AG04449 (cell line): ENCODE results near the gene PLLP.

Experiments used
- CTCF ChIA-PET: fragments of 350-600 bp; formaldehyde crosslinking; extraction: SDS; loops from one replicate; lab custom pipeline; 2021; ENCODE audit warnings: antibody characterized with exemption; lab: Yijun Ruan, JAX
- POLR2A ChIA-PET: fragments of 400-600, 350-600 bp; formaldehyde crosslinking; extraction: SDS; loops from one replicate; lab custom pipeline; 2020; ENCODE audit warnings: antibody characterized with exemption, inconsistent platforms; lab: Yijun Ruan, JAX
- DNase-seq: peaks from one replicate; pipeline ENCODE4 v3.0.0-alpha.2; 2010; ENCODE audit warnings: low read depth, low spot score
- H3K4me3 ChIP-seq: 2 replicates; pipeline ENCODE4 v1.5.1; 2011; ENCODE audit warnings: low read depth, mild to moderate bottlenecking, control low read depth, low read length
- TF ChIP-seq, protein P1 (sequence below): IDR thresholded peaks from one replicate; pipeline ENCODE4 v1.5.1; 2011; ENCODE audit warnings: mild to moderate bottlenecking, moderate library complexity, low read length, control low read depth, inconsistent platforms; ENCODE audit not compliant: insufficient read depth; ENCODE audit errors: missing control alignments

Gene PLLP

DNA sequence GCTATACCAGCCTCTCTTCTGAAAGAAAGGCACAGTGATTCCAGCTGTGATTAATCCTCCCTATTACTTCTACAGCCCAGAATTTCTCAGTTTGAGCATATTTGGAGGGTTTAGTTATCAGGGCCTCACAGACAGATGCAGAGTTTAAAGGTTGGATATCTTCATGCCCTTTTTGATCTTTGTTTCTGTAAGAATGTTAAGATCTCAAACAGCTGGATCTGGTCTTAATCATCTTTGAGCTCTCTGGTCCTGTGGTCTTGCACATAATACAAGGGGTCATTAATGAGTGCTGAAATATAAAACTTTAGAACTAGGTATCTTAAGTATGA is 48.5 kb downstream of the PLLP start:
- TF ChIP-seq, protein P1, sequence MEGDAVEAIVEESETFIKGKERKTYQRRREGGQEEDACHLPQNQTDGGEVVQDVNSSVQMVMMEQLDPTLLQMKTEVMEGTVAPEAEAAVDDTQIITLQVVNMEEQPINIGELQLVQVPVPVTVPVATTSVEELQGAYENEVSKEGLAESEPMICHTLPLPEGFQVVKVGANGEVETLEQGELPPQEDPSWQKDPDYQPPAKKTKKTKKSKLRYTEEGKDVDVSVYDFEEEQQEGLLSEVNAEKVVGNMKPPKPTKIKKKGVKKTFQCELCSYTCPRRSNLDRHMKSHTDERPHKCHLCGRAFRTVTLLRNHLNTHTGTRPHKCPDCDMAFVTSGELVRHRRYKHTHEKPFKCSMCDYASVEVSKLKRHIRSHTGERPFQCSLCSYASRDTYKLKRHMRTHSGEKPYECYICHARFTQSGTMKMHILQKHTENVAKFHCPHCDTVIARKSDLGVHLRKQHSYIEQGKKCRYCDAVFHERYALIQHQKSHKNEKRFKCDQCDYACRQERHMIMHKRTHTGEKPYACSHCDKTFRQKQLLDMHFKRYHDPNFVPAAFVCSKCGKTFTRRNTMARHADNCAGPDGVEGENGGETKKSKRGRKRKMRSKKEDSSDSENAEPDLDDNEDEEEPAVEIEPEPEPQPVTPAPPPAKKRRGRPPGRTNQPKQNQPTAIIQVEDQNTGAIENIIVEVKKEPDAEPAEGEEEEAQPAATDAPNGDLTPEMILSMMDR = no peak
- POLR2A ChIA-PET = interaction anchor here (0.9 kb wide), 1 partner anchor 9 kb away, joined by 3 read pairs; the partner anchor contains the start of gene ARL2BP
- CTCF ChIA-PET = interaction anchor here (1.0 to 2.4 kb wide), 5 partner anchors 9 to 181 kb away, joined by 3 to 7 read pairs (median 3); partner anchors contain the start of genes ARL2BP and CPNE2
- no peak for DNase-seq
- H3K4me3 ChIP-seq = no peak overlapping the region

DNA sequence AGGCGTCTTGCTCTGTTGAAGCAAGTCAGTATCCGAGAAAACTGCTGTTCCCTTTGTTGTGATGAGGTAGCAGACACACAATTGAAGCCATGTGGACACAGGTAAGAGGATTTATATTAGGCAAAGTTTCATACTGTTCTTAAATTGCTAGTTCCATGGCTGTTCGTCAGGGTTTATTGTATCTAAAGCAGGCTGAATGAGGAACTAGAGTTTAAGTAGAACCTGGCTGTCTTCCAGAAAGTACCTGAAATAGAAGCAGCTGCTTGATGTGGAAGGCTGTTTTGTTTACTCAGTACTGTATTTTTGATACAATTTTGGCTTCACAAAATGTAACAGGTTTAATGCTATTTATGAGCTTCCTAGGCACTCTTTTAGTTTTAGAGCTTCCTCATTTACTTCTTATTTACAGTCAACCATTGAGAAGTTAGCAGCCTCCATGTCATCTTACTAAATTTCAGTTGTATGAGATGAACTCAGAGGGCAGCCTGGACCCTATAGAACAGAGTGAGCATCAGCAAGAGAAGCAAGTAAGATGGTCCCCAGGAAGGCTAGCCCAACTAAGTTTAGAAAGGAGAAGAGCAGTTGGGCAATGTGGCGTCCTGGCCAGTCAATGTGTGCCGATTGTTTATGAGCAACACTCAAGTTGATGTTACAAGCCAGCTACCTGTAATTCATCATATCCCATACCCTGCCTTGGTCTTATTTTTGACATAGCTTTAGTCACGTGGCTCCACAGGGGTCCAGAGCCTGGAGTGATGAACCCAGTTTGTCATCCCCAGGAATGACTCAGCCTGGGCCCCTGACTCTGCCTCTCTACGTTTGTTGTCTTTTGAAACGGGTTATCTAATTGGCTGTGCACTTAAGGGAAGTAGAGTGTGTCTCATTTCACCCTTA is 49.1 kb downstream of the PLLP start:
- ChIA-PET POLR2A (interaction anchor here (0.9 kb wide), 1 partner anchor 10 kb away, joined by 3 read pairs; the partner anchor contains the start of gene ARL2BP), CTCF (interaction anchor here (1.0 to 2.4 kb wide), 4 partner anchors 10 to 151 kb away, joined by 3 to 7 read pairs (median 4); partner anchors contain the start of genes ARL2BP and CPNE2)
- DNase-seq = no peak
- TF ChIP-seq, protein P1 = no peak
- no peak overlapping the region for H3K4me3 ChIP-seq

DNA sequence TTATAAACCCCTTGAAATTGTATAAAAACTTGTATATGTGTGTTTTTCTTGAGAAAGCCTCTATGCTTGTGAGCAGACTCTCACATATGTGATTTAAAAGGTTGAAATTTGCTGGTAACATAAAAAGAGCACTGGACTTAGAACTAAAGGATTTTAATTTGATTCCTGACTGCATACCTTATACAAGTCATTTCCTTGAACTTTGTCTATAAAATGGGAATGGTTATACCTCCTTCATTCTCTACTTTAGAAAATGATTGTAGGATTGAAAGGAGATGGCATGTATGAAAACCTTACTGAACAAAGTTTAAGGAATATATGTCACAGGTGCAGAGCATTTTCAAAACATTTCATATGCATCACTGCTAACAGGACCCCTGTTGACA is 49.8 kb downstream of the PLLP start:
- CTCF ChIA-PET = no interaction called here

DNA sequence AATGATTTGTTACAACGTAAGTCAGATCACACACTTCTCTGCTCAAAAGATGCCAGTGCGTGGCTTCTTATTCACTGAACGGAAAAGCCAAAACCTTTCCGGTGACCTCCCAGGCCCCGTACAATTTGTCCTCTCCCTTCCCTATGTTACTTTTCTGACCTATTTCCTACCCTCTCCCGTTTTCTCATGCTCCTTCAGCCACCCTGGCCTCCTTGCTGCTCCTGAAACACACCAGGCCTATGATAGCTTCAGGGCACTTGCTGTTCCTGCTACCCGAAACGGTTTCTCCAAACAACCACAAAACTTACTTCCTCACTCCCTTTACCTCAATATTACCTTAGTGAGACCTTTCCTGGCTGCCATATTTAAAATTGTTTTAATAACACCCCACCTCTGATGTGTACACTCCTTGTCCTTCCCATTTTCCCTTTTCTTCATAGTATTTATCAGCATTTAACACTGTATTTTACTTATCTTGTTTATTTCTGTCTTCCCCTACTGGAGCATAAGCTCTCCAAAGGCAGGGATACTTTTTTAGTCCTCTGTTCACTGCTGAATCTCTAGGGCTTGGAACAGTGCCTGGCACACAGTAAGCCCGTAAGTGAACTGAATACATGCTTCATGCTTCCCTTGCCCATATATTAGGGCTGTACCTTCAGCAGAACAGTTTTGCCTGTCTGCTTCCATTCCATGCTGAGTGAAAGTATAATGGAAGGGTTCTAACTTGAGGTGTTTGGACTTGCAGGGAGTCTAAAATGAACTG is 50.3 kb downstream of the PLLP start:
- no peak overlapping the region for H3K4me3 ChIP-seq
- TF ChIP-seq, protein P1 = no peak
- DNase-seq = no peak
- ChIA-PET CTCF (no interaction called here), POLR2A (interaction anchor here (0.5 kb wide), 1 partner anchor 134 kb away, joined by 3 read pairs; no protein-coding TSS in a partner anchor)

More for the DNA sequence above, 49.8 kb downstream of the PLLP start:
- POLR2A ChIA-PET = no interaction called here
- H3K4me3 ChIP-seq = no peak overlapping the region
- no peak for DNase-seq
- TF ChIP-seq, protein P1 = no peak

DNA sequence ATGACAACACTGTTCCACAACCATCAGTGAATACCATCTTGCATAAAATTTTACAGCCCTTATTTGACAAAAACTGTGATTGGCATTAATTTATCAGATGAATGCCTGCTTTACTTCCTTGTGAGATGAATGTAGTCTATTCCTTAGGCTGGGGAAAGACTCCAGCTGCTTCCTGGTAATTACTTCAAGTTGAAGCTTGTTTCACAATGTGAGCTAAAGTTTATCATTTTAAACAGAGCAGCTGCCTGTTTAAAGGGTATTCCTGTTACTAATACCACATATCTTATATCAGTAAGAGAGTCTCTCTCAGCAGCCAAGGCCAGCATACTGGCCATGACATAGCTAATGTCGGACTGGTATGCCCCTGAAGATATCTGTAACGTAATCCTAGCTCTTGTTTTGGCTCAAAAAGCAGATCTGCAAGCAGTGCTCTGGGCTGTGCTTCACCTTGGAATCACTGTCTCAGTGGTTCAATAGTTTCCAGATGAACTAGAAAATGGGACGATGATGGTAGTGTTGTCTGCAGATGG is 52.6 kb downstream of the PLLP start:
- no peak overlapping the region for H3K4me3 ChIP-seq
- no peak for DNase-seq
- TF ChIP-seq, protein P1 = no peak
- ChIA-PET POLR2A (interaction anchor here (0.6 kb wide), 1 partner anchor 148 kb away, joined by 3 read pairs; no protein-coding TSS in a partner anchor), CTCF (interaction anchor here (0.8 to 1.5 kb wide), 2 partner anchors 8 to 10 kb away, joined by 4 read pairs; no protein-coding TSS in a partner anchor)
